GM21381 (cell line): Measurements from ENCODE around the gene MAML2.
"Not testable (repeated sequence)": the region's sequence is repeated elsewhere in the genome, so short reads cannot be mapped to it uniquely, and the experiment has no call there.

ENCODE experiments used
- ATAC-seq: cut with Tn5 transposase; IDR thresholded peaks from one replicate; pipeline ENCODE4 v1.9.1; 2021; ENCODE audit warnings: mild to moderate bottlenecking, moderate library complexity; ENCODE audit not compliant: unreplicated experiment

The MAML2 gene

DNA sequence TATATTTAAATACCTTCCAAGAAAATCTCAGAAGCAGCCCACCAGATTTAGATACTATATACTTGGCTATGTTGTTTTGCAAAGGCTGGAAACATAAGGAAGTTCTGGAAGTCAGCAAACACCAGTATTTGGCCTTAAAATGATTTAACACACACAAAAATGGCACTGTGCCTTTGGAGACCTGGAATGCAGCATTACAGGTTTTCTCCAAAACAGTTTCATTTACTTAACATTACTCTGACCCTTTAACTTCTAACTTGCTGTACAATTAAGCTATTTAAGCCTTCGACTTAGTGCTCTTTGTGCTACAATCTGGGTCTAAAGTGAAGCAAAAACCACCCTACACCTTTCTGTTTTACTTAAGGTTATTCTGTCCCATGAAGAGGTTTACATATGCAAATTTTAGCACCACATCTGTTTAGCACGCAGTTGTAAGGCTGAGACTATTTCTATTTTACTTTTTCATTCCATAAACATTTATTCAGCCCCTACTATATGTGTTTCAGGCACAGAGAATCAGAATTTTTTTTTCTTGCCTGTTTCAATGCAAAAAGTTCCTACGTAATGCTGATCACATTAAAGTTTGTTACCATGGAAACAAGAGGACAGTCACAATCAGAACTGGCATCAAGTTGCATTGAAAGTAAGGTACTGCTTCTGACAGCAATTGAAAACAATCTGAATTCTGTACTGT is 70.3 kb downstream of the MAML2 start:
- no peak for ATAC-seq

DNA sequence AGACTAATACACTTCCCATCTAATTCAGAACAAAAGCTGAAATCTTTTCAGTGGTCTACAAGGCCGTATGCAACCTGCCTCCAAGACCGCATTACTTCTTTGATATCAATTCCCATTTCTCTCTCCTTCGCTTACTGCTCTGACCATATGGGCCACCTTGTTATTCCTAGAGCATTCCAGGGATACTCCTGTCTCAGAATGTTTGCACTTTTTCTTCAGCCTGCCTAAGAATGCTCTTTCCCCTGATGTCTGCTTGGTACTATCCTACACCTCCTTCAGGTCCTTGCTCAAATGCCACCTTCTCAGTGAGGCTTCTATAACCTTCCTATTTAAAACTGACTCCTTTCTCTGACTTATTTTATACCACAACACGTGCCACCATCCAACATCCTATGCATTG is 71.2 kb downstream of the MAML2 start:
- ATAC-seq, result no peak

DNA sequence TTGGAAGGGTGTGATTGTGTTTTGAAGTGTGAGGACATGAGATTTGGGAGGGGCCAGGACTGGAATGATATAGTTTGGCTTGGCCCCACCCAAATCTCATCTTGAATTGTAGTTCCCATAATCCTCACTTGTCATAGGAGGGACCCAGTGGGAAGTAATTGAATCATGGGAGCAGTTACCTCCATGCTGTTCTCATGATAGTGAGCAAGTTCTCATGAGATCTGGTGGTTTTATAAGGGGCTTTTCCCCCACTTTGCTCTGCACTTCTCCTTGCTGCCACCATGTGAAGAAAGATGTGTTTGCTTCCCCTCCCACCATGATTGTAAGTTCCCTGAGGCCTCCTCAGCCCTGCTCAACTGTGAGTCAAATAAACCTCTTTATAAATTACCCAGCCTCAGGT is 71.6 kb downstream of the MAML2 start:
- ATAC-seq, result not testable (repeated sequence)

DNA sequence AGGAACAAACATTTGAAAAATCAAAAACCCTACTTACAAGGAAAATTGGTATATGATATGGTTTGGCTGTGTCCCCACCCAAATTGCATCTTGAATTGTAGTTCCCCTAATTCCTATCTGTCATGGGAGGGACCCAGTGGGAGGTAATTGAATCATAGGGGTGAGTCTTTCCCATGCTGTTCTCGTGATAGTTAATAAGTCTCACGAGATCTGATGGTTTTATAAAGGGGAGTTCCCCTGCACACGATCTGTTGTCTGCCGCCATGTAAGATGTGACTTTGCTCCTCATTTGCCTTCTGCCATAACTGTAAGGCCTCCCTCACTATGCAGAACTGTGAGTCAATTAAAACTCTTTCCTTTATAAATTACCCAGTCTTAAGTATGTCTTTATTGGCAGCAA is 74.5 kb downstream of the MAML2 start:
- ATAC-seq, result not testable (repeated sequence)

DNA sequence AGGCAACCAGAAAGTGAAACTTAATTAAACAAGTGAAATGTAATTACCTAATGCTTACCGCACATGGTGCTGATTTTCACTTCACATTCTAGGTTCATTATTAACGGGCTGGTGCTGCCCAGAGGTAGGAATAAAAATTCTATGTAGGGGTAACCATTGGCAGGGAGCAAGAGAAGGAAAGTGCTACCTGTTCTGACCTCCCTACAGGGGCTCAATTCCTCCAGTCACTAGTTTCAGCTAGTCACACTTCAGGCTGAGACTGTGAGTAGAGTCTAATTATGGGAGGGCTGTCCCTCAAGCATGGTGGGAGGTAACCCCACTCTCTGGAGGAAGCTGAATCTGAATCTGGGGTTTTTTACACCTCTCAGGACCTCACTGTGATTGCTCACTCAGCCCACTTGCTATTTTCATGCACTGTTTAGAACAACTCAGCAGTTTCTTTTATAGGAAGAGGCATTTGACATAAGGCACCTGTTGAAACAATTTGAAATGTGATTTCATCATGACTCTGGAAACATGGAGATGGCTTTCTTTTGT is 75.4 kb downstream of the MAML2 start:
- ATAC-seq, result peak; percentile 97

DNA sequence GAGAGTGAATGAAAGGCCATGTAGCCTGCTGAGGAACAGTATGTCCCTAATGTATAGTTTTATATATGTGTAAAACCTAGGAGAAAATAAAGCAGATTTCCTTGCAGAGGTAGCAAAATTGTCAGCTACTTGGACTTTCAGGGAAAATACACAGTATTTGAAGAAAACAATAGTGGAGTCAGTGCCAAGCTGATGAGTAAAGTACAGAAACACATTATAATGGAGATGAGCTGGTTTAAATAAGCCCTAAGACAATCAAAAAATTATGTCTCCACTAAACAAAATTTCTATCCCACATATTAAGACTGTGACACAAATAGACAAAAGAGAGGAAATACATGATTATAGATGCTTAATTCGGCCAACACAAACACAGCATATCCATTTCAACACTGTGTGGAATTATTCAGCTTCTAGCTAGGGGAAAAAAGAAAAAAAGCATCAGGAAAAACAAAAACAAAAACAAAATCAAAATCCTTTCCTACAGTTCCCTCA is 75.9 kb downstream of the MAML2 start:
- ATAC-seq, result no peak

DNA sequence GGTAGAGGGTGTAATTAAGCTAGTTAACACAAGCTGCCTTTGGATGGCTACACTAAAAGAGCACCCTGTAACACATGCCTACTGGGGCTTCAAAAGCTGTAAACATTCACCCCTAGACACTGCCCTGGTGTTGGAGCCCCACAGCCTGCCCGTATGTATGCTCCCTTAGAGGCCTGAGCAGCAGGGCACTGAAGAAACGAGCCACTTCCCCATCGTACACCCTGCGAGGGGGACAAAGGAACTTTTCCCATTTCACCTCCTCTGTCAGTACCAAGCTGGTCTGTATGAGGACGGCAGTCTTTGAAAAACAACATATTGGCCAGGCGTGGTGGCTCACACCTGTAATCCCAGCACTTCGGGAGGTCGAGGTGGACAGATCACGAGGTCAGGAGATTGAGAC is 77.0 kb downstream of the MAML2 start:
- ATAC-seq, result no peak

DNA sequence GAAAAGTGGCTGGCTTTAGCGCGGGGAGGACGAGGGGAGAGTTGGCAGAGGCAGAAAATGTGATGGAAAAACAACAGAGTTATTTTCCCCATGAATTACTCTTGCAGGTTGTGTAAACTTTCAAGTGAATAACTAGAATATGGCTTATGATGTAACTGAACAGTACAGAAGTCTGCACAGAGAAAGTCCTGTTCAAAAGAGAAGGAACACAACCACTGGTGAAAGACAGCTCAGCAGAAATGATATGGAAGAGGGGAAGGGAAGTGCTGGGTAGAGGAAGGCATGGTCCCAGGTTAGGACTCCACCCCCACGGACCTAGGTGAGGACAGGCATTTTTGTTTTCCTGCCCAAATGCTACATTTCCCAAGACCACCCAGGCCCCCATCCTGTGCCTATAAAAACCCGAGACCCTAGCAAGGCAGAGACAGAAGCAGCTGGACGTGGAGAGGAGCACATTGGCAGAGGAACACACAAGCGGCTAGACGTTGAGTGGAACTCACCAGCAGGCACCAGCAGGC is 77.7 kb downstream of the MAML2 start:
- ATAC-seq, result no peak

DNA sequence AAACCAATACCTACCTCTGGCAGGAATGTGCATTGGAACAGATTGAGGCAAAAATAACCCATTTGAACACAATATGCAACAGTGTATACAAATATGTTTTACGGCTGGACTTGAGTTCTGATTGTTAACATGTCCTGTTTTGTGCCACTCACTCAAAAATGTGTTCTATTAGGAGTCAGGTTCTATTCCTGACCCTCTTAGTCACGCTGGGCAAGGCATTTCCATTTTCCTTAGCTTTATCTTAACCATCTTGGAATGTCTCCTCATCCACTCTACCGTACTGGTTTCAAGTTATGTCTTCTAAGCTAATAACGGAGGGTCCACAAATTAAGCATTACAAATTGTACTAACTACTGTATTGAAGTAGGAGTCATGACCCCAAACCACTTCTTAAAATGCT is 78.6 kb downstream of the MAML2 start:
- no peak for ATAC-seq

DNA sequence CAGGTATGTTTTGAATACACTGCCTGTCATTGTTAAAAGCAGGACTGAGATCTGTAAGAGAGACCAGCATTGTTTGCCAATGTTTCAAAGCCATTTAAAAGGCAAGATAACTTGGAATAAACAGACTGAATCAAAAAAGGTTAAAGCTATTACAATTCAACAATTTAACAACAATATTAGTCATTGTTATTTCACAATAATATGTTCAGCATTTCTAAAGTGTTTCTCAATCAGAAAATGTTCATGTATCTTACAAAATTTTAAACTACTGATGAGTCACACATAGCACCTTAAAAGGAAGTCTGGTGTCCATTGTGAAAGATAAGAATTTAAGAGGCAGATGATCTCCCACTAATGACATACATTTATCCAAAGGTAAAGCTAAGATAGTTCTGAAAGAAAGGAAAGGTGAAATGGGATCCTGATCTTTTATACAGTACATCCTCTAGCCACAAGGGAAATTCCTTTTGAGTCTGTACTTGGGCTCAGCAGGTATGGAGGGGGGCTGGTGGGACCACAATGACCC is 79.7 kb downstream of the MAML2 start:
- no peak for ATAC-seq

DNA sequence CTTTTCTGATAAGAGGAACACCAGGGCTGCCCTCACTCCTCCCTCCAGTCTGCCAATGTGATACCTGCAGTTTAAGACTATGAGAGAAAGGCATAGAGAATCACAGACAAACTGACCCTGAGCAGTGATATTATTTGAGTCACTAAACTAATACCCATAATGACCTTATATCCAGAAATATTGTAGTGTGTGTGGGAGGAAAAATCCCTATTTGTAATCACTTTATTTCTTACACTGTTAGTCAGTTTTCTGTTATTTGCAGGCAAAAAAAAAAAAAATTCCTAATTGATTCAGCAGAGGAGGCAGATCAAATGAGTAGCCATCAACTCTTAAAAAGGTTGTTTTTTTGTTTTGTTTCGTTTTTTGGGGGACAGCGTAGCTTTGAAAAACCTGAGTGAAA is 82.5 kb downstream of the MAML2 start:
- no peak for ATAC-seq

DNA sequence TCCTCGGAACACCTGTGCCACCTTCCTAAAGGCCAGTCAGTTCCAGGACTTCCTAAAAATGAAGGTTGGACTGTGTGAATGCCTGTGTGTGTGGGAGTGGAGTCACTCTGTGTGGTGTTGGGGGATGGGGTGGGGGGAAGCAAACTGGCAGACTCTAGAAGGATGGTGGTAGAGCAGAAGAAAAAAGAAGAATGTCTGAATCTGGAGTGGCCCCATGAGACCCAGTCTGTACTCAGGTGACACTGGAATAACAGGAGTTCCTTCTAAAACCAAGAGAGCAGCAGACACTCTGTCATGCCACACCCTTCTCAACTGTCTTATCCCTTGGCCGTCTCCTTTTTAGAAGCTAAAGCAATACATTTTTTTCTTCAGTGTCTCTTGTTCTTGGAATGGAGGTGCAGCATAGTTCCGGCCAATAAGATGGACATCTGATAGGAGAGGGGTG is 82.9 kb downstream of the MAML2 start:
- no peak for ATAC-seq

DNA sequence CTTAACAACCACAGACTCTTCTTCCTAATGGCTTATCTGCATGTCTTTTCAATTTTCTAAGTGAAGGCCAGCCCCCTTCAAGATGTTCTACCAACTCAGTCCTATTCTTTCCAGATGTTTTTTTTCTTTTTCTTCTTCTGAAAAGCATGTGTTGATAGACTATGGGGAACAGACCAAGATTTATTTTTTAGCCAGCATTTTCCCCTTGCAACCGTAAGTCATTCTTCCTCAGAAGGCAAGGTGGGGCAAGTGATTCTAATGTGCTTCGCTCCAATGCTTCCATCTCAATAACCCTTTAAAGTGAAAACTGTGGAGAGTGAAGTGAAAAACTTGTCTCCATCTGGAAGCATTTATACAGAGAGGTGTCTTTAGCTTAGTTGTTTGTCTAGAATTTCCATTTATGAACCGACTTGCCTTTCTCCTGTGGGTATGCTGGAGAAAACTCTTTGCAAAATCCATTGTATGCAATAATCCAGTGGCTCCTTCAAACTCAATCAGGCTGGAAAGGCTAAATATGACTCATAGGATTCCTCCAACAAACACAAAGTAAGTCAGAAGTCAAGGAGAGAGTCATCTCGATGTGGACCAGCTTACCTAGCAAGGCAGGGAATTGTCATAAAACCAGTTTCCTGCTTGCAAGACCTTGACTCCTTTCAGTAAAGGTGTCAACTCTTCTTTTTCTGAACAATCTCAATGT is 83.7 kb downstream of the MAML2 start:
- no peak for ATAC-seq

DNA sequence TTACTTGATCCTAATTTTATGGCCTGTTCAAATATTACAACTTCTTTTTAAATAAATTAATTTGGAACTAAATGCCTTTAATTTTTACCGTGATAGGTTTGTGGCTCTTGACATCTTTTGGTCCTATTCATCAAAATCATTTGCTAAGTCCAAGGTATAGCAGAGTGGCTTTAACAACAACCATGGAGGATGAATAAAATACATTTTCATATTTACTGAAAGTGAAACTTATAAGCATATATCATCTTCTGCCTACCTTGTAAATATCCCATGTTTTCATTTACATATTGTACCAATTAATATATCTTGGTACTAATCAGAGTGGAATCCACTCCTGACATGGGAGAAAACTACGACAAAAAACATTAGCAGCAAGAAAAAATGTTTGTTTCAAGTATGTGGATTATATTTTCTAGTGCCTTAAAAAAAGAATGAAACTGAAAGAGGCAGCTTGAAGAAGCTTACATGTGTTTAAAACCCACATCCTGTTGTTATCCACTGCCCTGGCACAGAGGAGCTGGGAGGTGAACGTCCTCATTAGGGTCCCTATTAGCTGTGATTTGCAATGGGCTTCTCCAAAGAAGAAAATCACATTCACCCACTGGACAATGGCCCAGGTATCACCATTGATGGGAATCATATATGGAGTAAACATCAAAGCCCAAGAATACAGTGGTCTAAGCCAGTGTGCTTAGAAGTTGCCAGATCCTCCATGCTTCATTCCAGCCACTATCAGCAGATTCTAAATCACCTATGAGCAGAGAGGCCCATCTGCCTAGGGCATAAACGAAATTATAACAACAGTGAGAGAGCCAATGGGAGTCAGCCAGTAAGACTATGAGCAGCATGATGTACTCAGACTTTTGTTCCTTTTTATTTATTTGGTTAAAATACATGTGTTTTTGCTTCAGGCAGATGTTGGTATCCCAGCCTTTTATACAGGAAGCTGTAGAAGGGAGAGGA is 84.7 kb downstream of the MAML2 start:
- peak; percentile 76 for ATAC-seq

DNA sequence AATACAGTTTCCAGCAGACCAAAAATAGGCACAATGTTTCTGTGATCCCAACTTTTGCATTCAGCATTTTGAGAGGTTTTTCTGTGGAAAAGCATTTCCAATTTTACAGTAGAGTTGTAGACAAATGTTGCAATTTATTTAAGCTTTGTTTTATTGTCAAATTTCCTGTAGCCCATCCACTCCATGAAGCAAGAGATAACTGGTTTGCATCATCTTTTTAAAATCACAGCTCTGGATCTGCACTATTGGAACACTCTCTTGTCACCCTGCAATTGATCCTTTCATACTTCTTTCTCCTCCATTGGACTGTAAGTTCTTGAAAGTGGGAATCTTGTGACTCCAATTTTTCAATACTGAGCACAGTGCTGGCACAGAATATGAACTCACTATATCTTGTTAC is 86.0 kb downstream of the MAML2 start:
- ATAC-seq, result no peak

DNA sequence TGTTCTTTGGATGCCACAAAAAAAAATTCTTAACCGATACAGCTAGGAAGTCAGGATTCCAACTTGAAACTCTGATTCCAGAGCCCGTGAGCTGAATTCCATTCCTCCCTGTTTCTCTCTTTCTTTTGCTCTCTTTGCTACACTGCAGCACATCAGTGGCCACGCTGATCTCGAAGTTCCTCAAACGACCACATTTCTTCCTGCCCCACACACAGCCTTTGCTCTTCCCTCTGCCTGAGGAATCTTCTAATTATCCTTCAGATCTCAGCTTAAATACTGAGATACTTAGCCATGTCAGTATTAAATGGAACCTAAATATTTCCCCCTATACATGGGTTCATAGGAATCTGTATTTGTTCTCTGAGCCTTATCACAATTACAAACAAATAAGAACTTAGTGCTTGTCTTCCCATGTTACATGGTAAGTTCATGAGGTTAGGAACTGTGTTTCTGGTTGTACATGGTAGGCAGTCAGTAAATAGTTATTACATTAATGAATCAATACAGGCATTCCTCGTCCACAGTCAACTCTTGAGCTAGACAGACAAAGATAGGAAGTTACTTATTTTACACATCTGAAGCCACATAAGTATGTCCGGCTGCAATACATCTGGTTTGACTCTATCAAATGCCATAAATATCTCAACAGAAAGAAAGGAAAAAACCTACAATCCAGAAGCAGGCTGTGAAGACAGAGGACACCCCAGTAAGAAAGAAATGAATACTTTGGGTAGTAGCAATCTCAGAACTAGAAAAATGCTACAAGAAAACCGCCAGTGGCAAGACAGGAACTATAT is 86.6 kb downstream of the MAML2 start:
- no peak for ATAC-seq

DNA sequence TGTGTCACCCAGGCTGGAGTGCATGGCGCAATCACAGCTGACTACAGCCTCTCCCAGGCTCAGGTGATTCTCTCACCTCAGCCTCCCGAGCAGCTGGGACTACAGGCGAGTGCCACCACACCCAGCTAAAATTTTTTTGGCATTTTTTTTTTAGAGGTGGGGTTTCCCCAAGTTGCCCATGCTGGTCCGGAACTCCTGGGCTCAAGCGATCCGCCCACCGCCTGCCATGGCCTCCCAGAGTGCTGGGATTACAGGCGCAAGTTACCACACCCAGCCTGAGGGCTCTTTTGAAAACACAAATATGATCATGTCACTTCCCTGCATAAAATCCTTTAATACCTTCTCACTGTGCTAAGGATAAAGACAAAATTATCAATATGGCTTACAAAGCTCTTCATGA is 88.1 kb downstream of the MAML2 start:
- no peak for ATAC-seq

DNA sequence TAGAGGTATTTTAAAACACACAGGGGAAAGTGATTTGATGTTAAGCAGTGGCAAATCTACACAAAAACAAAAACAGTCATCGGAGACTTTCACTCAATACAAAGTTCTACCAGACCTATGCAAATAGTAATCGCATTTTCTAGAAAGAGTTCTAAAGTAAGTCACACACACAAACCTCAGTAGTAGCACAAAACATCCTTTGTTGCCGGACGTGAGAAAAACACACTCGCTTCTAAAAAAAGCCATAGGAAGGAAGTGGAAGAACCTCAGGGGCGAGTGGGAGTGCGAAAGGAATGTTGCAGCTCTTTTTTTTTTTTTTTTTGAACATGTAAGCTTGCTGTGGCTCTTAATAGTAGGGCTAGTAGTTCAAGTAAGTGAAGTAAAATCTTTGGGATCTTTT is 88.9 kb downstream of the MAML2 start:
- peak; percentile 57 for ATAC-seq

DNA sequence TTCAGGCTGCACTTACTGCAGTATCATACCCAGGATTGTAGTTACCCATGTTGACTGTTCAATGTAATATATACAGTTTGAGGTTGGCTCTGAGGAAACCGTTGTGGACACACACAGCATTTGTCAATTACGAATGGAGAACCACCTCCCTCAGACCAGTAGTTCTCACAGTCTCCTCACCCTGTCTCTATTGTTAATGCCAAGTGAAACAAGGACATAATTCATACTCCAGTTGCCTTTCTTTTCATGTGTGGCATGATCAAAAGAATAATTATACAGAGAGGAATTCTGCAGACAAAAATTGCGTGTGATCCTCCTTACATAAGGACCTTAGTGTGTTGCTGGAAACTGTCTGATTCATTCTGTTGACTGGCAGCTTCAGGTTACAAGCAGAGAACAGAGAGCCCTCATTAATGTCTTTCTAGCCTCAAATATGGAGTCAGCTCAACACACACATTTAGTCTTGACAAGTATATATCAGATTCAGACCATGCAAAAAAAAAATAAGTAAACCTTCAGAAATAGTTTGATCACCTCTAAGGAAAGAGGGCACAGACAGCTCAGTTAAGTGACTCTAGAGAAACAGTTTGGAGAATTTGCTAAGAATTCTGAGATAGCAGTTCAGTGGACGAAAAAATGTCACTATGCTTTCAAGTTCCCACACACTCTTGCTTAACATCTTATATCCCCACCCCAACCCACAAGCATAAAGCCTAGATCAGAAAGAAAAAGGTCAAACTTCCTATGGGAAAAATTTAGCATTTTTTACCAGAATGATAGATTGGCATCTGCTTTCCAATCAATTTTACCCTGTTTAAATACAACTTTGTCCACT is 96.1 kb downstream of the MAML2 start:
- ATAC-seq, result no peak
